ENCODE measurements around the gene PSMC4. TPM values are rescaled to one million over a fixed set of nuclear protein-coding genes. Genes with fewer than 3 reads are reported as not detected.

PSMC4 gene
- total RNA-seq, 2 donors from 2014 or later: 14.2 to 43.8 TPM

- TF ChIP-seq POLR2A (IDR thresholded peaks at IDR 0.05) (no peak), CTCF (IDR thresholded peaks at IDR 0.05) (no peak)
- Histone ChIP-seq H3K36me3 (replicated peaks in 1 of 2; ENCODE audit: insufficient read depth in 1 of 2, low read depth in 2 of 2) (no peaks in the 10 kb centered on the region), H3K9me3 (no peaks in the 10 kb centered on the region), H3K4me1 (peaks cover 3% of the 10 kb centered on the region), H3K4me3 (no peak overlapping the region), H3K27me3 (no peaks in the 10 kb centered on the region), H3K27ac (no peak overlapping the region)
- no peak for DNase-seq
- no peak for ATAC-seq
- 73 to 78% methylated on average over 5 of the region's 5 CpGs for WGBS, 2 donors
- intact Hi-C loops (cut with DNase I): no loop called here
Measured at GRCh38 chr19:39937094-39937720, 33.8 kb upstream of the PSMC4 start.

- H3K27me3 ChIP-seq: no peaks in the 10 kb centered on the region
- no peak overlapping the region for H3K27ac ChIP-seq
- no peak overlapping the region for H3K4me3 ChIP-seq
- no peaks in the 10 kb centered on the region for H3K9me3 ChIP-seq
- no peaks in the 10 kb centered on the region for H3K36me3 ChIP-seq (replicated peaks in 1 of 2; ENCODE audit: insufficient read depth in 1 of 2, low read depth in 2 of 2)
- DNase-seq: no peak
- TF ChIP-seq CTCF (IDR thresholded peaks at IDR 0.05): no peak
- no peak for TF ChIP-seq POLR2A (IDR thresholded peaks at IDR 0.05)
- 35 to 40% methylated on average over 2 of the region's 2 CpGs for WGBS, 2 donors
- peaks cover 3% of the 10 kb centered on the region for H3K4me1 ChIP-seq
- no peak for ATAC-seq
- intact Hi-C loops (cut with DNase I): no loop called here
Measured at GRCh38 chr19:39937787-39938186, 33.2 kb upstream of the PSMC4 start.

GRCh38 chr19:39939556-39939955, 31.4 kb upstream of the PSMC4 start:
- ATAC-seq (no peak), DNase-seq (no peak)
- intact Hi-C loops (cut with DNase I): no loop called here
- WGBS, 2 donors: 82 to 89% methylated on average over 6 of the region's 6 CpGs
- no peak overlapping the region for H3K27ac ChIP-seq
- peaks cover 18% of the 10 kb centered on the region for H3K4me1 ChIP-seq
- no peak overlapping the region for H3K4me3 ChIP-seq
- no peaks in the 10 kb centered on the region for H3K9me3 ChIP-seq
- no peaks in the 10 kb centered on the region for H3K36me3 ChIP-seq (replicated peaks in 1 of 2; ENCODE audit: insufficient read depth in 1 of 2, low read depth in 2 of 2)
- no peaks in the 10 kb centered on the region for H3K27me3 ChIP-seq
- TF ChIP-seq CTCF (IDR thresholded peaks at IDR 0.05) (no peak), POLR2A (IDR thresholded peaks at IDR 0.05) (no peak)

GRCh38 chr19:39940221-39940833, 30.6 kb upstream of the PSMC4 start:
- ATAC-seq (no peak), DNase-seq (no peak)
- intact Hi-C loops (cut with DNase I): no loop called here
- Histone ChIP-seq H3K4me3 (no peak overlapping the region), H3K27me3 (no peaks in the 10 kb centered on the region), H3K9me3 (no peaks in the 10 kb centered on the region), H3K27ac (no peak overlapping the region), H3K36me3 (replicated peaks in 1 of 2; ENCODE audit: insufficient read depth in 1 of 2, low read depth in 2 of 2) (no peaks in the 10 kb centered on the region), H3K4me1 (peaks cover 25% of the 10 kb centered on the region)
- WGBS, 2 donors: 87 to 93% methylated on average over 1 of the region's 1 CpG
- TF ChIP-seq POLR2A (IDR thresholded peaks at IDR 0.05) (no peak), CTCF (IDR thresholded peaks at IDR 0.05) (no peak)

- no peaks in the 10 kb centered on the region for H3K36me3 ChIP-seq (replicated peaks in 1 of 2; ENCODE audit: insufficient read depth in 1 of 2, low read depth in 2 of 2)
Measured at GRCh38 chr19:39941151-39941550, 29.8 kb upstream of the PSMC4 start.

More at GRCh38 chr19:39941151-39941550, 29.8 kb upstream of the PSMC4 start:
- ATAC-seq: no peak
- DNase-seq: no peak
- TF ChIP-seq CTCF (IDR thresholded peaks at IDR 0.05) (no peak), POLR2A (IDR thresholded peaks at IDR 0.05) (no peak)
- Histone ChIP-seq H3K4me1 (peaks cover 23% of the 10 kb centered on the region), H3K4me3 (no peak overlapping the region), H3K9me3 (no peaks in the 10 kb centered on the region), H3K27me3 (no peaks in the 10 kb centered on the region), H3K27ac (no peak overlapping the region)
- intact Hi-C loops (cut with DNase I): no loop called here
- WGBS, 2 donors: 74 to 80% methylated on average over 4 to 6 of the region's 6 CpGs
